AG10803 (cell line): ENCODE results near the gene HDDC3.
"Not testable (repeated sequence)": the region's sequence is repeated elsewhere in the genome, so short reads cannot be mapped to it uniquely, and the experiment has no call there.

Source experiments
- DNase-seq: peaks from one replicate; pipeline ENCODE4 v3.0.0; 2010; ENCODE audit warnings: low read depth
- H3K4me3 ChIP-seq: 2 replicates; pipeline ENCODE4 v1.5.1; 2011; ENCODE audit warnings: mild to moderate bottlenecking, low read length, control low read depth
- CTCF ChIP-seq: conservative IDR thresholded peaks from 2 replicates; pipeline ENCODE4 v1.5.1; 2011; ENCODE audit warnings: mild to moderate bottlenecking, low read length, control low read depth, inconsistent platforms

The HDDC3 gene

GRCh38 chr15:90929246-90930019, 2.9 kb downstream of the HDDC3 start:
- TF ChIP-seq CTCF, result no peak
- H3K4me3 ChIP-seq, result peak overlapping the region; percentile 71
- no peak for DNase-seq

DNA sequence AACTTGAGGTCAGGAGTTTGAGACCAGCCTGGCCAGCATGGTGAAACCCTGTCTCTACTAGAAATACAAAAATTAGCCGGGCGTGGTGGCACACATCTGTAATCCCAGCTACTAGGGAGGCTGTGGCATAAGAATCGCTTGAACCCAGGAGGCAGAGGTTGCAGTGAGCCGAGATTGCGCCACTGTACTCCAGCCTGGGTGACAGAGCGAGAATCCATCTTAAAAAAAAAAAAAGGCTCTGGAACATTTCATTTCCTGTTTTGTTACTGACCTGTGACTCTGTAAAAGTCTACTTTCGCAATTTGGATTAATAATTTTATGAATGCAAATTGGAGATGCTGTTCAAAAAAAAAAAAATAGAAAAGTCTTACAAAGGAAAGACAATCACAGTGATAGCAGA, 4.2 kb downstream of the HDDC3 start:
- not testable (repeated sequence) for DNase-seq, H3K4me3 ChIP-seq

DNA sequence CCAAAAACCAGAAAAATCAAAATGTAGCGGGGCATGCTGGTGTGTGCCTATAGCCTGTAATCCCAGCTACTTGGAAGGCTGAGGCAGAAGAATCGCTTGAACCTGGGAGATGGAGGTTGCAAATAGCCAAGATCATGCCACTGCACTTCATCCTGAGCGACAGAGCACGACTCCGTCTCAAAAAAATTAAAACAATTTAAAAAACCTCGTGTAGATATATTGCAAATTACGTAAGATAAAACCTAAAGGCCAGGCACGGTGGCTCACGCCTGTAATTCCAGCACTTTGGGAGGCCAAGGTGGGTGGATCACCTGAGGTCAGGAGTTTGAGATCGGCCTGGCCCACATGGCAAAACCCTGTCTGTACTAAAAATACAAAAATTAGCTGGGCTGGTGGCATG, 5.6 kb downstream of the HDDC3 start:
- H3K4me3 ChIP-seq, DNase-seq: not testable (repeated sequence)

- no peak for TF ChIP-seq CTCF
- H3K4me3 ChIP-seq, result no peak overlapping the region
- DNase-seq, result no peak
Measured at GRCh38 chr15:90924375-90924774, 8.0 kb downstream of the HDDC3 start.

DNA sequence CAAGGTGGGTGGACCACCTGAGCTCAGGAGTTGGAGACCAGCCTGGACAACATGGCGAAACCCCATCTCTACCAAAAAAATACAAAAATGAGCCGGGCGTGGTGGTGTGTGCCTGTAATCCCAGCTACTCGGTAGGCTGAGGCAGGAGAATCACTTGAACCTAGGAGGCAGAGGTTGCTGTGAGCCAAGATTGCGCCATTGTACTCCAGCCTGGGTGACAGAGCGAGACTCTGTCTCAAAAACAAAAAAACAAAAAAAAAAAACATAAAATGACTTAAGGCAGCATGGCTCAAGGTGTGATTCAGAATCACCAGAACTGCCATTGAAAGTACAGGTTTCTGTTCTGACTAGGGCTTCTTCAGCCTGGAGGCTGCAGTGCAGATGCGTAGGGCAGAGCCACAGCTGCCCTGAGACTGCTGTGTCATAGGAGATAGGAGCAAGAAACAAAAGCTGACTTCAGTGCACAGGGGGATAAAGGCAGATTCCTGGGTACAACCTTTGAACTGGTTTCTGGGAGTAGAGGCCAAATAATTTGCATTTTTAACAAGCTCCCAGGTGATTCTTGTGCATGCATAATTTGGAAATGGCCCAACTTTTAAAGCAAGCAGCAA, 9.5 kb downstream of the HDDC3 start:
- H3K4me3 ChIP-seq, DNase-seq: not testable (repeated sequence)

DNA sequence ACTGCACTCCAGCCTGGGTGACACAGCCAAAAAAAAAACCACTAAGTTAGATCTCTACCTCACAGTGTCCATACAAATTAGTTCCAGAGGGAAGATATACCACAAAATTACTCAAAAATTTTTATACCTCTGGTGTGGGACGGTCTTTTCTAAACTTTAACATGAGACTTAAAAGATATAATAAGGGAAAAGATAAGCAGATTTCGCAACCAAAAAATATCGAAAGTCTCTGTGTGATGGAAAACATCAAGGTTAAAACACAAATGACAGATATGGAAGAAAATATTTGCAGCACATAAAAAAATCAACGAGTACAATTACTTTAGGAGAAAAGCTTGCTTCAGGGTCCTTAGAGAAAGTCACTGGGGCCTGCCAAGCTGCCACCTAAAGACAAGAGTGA, 10.5 kb downstream of the HDDC3 start:
- no peak for TF ChIP-seq CTCF
- no peak overlapping the region for H3K4me3 ChIP-seq
- DNase-seq, result no peak

- TF ChIP-seq CTCF, result no peak
- DNase-seq, result no peak
- no peak overlapping the region for H3K4me3 ChIP-seq
Measured at GRCh38 chr15:90918835-90919234, 13.5 kb downstream of the HDDC3 start.

- TF ChIP-seq CTCF, result no peak
- no peak for DNase-seq
- no peak overlapping the region for H3K4me3 ChIP-seq
Measured at GRCh38 chr15:90918034-90918788, 14.1 kb downstream of the HDDC3 start.
